ENCODE data around the gene DIP2B. TPM values are rescaled to one million over a fixed set of nuclear protein-coding genes. Genes with fewer than 3 reads are reported as not detected.

DIP2B gene
- total RNA-seq, 1 experiment from 2014 or later: 20.0 TPM

DNA sequence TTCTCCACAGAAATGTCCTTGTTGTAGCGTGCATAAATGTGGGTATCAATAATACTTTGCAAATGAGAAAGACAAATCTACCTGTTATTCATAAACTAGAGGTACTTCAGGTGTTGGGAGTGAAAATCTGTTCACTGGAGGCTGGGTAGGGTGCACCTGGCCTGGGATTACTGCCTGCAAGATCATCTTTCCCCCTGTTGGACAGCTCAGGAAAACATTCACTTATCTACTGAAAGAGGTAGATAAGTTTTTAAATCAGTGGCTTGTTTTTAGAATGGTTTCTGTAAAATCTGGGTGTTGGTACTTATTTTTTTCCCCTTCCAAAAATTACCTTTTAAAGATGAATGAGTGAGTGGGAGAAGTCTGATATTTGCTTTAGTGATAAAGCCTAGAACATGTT is 95.6 kb downstream of the DIP2B start:
- no peak overlapping the region for H3K27ac ChIP-seq (ENCODE audit: insufficient read length, low read depth, low read length)
- no peaks in the 10 kb centered on the region for H3K23me2 ChIP-seq (ENCODE audit: insufficient read length, low read depth, low read length, poor library complexity, severe bottlenecking)
- no peak overlapping the region for H3K18ac ChIP-seq (ENCODE audit: insufficient read length, low read depth, low read length)
- no peak overlapping the region for H3T11ph ChIP-seq (ENCODE audit: low read length)
- peak overlapping the region; percentile 51 to 68 (median 60); a peak in 3 of 7 replicates for H3K27ac Mint-ChIP-seq
- TF ChIP-seq, protein P1, sequence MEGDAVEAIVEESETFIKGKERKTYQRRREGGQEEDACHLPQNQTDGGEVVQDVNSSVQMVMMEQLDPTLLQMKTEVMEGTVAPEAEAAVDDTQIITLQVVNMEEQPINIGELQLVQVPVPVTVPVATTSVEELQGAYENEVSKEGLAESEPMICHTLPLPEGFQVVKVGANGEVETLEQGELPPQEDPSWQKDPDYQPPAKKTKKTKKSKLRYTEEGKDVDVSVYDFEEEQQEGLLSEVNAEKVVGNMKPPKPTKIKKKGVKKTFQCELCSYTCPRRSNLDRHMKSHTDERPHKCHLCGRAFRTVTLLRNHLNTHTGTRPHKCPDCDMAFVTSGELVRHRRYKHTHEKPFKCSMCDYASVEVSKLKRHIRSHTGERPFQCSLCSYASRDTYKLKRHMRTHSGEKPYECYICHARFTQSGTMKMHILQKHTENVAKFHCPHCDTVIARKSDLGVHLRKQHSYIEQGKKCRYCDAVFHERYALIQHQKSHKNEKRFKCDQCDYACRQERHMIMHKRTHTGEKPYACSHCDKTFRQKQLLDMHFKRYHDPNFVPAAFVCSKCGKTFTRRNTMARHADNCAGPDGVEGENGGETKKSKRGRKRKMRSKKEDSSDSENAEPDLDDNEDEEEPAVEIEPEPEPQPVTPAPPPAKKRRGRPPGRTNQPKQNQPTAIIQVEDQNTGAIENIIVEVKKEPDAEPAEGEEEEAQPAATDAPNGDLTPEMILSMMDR (conservative IDR thresholded peaks at IDR 0.05): 0 out of 3 replicates have a peak, but pooled peaks have one; percentile 24
- H3K9ac ChIP-seq (ENCODE audit: extremely low read depth, insufficient read length, low read length): no peak overlapping the region
- H3K4ac ChIP-seq (ENCODE audit: low read depth, low read length): no peak overlapping the region
- H4K91ac ChIP-seq (ENCODE audit: insufficient read length, low read depth, low read length): no peak overlapping the region
- H2BK15ac ChIP-seq (ENCODE audit: low read depth, low read length): no peak overlapping the region
- H3K9me3 ChIP-seq (ENCODE audit: control insufficient read depth, low read depth, low read length): no peaks in the 10 kb centered on the region
- no CpG with 5 or more reads among the region's 1 CpG for WGBS (ENCODE audit: extremely low coverage, insufficient read length, low lambda C conversion rate)
- no peak for DNase-seq
- H4K5ac ChIP-seq (ENCODE audit: insufficient read length, low read depth, low read length): no peak overlapping the region
- H2AFZ ChIP-seq (ENCODE audit: low read length): no peak overlapping the region
- H4K20me1 ChIP-seq (ENCODE audit: control insufficient read depth, insufficient read depth, insufficient read length): no peaks in the 10 kb centered on the region
- H2AK5ac ChIP-seq (ENCODE audit: insufficient read length, low read length): no peak overlapping the region
- H3K56ac ChIP-seq (ENCODE audit: insufficient read length, low read depth, low read length): no peak overlapping the region
- no peak overlapping the region for H3K14ac ChIP-seq (ENCODE audit: insufficient read depth, low read length)
- H3K79me1 ChIP-seq (ENCODE audit: insufficient read depth, low read depth, low read length, poor library complexity, severe bottlenecking): no peaks in the 10 kb centered on the region
- no peak overlapping the region for H4K8ac ChIP-seq (replicated peaks; ENCODE audit: insufficient read length, low read depth, low read length)
- peaks cover 0 to 8% (median 3%) of the 10 kb centered on the region in 3 experiments; a peak in 4 of 7 replicates for H3K36me3 Mint-ChIP-seq (ENCODE audit: insufficient read depth in 1 of 3, low read depth in 3 of 3)
- H3K27me3 ChIP-seq (ENCODE audit: insufficient read depth, low read length): no peaks in the 10 kb centered on the region
- H3K4me2 ChIP-seq (ENCODE audit: insufficient read depth, insufficient read length, low read length): no peak overlapping the region
- H3K23ac ChIP-seq (ENCODE audit: insufficient read length, low read depth, low read length): no peak overlapping the region
- H3K9me3 Mint-ChIP-seq: peaks cover 0 to 2% of the 10 kb centered on the region in 2 experiments; a peak in 1 of 5 replicates
- peaks cover 20 to 36% of the 10 kb centered on the region in 2 experiments for H3K4me1 Mint-ChIP-seq
- no peak overlapping the region for H2BK12ac ChIP-seq (ENCODE audit: insufficient read length, low read depth, low read length)
- H3K4me3 Mint-ChIP-seq: no peak overlapping the region
- no peak overlapping the region for H2BK120ac ChIP-seq (ENCODE audit: low read depth, low read length, poor library complexity, severe bottlenecking)
- no peak overlapping the region for H2BK5ac ChIP-seq (ENCODE audit: insufficient read length, low read length)
- H3K4me1 ChIP-seq (ENCODE audit: insufficient read depth, low read length): peaks cover 3% of the 10 kb centered on the region; the same call in 1 of the 2 replicates
- no peak overlapping the region for H2BK20ac ChIP-seq (ENCODE audit: low read depth, low read length, poor library complexity, severe bottlenecking)
- no peaks in the 10 kb centered on the region for H3K79me2 ChIP-seq (ENCODE audit: insufficient read depth, low read length)
- no peaks in the 10 kb centered on the region; the same call in 1 of the 2 replicates for H3K27me3 Mint-ChIP-seq (ENCODE audit: low read depth)

All from H9 (cell line).